AG10803 (cell line): ENCODE results near the gene KLK2.

ENCODE experiments used
- DNase-seq: peaks from one replicate; pipeline ENCODE4 v3.0.0; 2010; ENCODE audit warnings: low read depth
- H3K4me3 ChIP-seq: 2 replicates; pipeline ENCODE4 v1.5.1; 2011; ENCODE audit warnings: mild to moderate bottlenecking, low read length, control low read depth
- TF ChIP-seq, protein P1 (sequence below): conservative IDR thresholded peaks from 2 replicates; pipeline ENCODE4 v1.5.1; 2011; ENCODE audit warnings: mild to moderate bottlenecking, low read length, control low read depth, inconsistent platforms

KLK2 gene

GRCh38 chr19:50873056-50873455 is at the start of gene KLK2:
Gene KLK2 (plus strand): TSS chr19:50873439. CDS start chr19:50873474, 35 bp downstream.
- TF ChIP-seq, protein P1, sequence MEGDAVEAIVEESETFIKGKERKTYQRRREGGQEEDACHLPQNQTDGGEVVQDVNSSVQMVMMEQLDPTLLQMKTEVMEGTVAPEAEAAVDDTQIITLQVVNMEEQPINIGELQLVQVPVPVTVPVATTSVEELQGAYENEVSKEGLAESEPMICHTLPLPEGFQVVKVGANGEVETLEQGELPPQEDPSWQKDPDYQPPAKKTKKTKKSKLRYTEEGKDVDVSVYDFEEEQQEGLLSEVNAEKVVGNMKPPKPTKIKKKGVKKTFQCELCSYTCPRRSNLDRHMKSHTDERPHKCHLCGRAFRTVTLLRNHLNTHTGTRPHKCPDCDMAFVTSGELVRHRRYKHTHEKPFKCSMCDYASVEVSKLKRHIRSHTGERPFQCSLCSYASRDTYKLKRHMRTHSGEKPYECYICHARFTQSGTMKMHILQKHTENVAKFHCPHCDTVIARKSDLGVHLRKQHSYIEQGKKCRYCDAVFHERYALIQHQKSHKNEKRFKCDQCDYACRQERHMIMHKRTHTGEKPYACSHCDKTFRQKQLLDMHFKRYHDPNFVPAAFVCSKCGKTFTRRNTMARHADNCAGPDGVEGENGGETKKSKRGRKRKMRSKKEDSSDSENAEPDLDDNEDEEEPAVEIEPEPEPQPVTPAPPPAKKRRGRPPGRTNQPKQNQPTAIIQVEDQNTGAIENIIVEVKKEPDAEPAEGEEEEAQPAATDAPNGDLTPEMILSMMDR: no peak
- H3K4me3 ChIP-seq: no peak within 1 kb of the TSS
- no peak for DNase-seq

GRCh38 chr19:50826492-50827240 is 46.6 kb upstream of the KLK2 start:
- DNase-seq: no peak
- TF ChIP-seq, protein P1: no peak
- H3K4me3 ChIP-seq: no peak overlapping the region

- TF ChIP-seq, protein P1: no peak
- H3K4me3 ChIP-seq: no peak overlapping the region
- no peak for DNase-seq
Measured at GRCh38 chr19:50827476-50827875, 45.8 kb upstream of the KLK2 start.

GRCh38 chr19:50829801-50830200 is 43.4 kb upstream of the KLK2 start:
- TF ChIP-seq, protein P1: no peak
- no peak overlapping the region for H3K4me3 ChIP-seq
- DNase-seq: no peak

DNA sequence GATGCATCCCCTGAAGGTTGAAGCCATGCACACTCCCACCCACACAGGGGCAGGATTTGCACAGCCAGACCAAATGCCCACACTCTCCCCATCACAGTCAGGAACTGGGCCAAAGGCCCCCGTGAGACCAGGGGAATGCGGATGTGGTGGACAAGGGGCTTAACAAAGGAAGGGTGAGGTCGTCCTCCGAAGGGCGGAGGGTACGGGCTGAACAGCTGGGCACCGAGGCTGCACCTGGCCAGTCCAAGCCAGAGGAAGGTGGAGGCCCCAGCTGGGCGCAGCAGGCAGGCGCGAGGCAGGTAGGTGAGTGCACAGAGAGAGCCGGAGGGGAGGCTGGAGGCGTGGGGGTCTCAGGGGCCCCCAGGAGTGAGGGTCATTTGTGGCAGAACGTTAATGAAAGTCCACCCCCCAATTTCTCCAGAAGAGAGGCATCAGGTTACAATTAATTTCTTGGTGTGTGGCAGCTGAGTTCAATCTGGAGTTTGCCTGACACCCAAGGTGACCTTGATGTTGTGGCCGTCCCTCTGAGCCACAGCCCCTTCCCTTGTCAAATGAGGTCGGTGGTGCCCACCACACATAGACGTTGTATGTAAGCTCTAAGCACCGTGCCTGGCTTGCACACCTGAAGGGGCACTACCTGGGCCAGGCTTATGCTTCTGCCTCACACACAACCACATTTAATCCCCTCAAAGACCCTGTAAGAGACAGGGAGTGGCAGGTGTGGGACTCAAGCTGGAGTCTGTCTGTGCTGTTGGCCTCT is 42.8 kb upstream of the KLK2 start:
- TF ChIP-seq, protein P1: no peak
- no peak overlapping the region for H3K4me3 ChIP-seq
- no peak for DNase-seq

DNA sequence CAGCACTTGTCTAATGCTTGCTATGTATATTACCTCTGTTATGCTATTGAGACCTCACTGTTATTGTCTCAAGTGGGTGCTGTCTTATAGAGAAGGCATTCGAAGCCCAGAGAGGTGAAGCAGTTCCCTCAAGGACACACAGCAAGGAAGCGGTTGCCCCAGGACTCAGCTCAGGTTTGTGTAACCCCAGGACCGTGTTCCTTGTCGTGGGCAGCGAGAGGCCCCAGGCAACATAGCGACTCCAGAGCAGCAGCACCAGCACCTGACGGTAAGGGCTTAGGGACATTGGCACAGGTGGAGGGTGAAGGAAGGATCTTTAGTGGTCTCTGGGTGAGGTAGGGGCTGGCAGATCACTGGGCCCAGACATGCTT is 42.2 kb upstream of the KLK2 start:
- TF ChIP-seq, protein P1: no peak
- no peak for DNase-seq
- no peak overlapping the region for H3K4me3 ChIP-seq

GRCh38 chr19:50832666-50833065 is 40.6 kb upstream of the KLK2 start:
- H3K4me3 ChIP-seq: no peak overlapping the region
- TF ChIP-seq, protein P1: no peak
- no peak for DNase-seq
